Measurements from ENCODE around the gene NLGN1. TPM values are rescaled to one million over a fixed set of nuclear protein-coding genes. Genes with fewer than 3 reads are reported as not detected.

NLGN1 gene
- total and polyA plus RNA-seq, 2 of the 8 experiments (the other 6 are each of a cell fraction or from before 2014, with no cell fraction given): 7.8 to 14.8 TPM

DNA sequence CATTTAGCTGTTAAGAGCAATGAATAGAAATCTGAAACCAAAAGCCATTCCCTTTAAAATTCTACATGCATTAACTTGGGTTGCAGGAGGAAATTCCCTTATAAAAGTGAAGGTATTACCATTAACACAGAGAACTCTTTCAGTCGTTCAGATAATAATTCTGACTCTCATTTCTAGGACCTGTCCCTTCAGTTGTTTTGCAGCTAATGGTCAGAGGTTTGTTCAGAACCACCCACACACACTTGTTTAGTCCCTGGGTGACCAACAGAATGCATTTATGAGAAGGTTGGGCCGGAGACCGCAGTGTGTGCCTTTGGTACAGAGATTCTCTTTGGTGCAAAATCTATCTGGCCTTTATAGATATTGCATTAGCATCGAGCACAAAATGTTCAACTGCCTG, 492.5 kb downstream of the NLGN1 start (continued):
- TF ChIP-seq, protein P1, sequence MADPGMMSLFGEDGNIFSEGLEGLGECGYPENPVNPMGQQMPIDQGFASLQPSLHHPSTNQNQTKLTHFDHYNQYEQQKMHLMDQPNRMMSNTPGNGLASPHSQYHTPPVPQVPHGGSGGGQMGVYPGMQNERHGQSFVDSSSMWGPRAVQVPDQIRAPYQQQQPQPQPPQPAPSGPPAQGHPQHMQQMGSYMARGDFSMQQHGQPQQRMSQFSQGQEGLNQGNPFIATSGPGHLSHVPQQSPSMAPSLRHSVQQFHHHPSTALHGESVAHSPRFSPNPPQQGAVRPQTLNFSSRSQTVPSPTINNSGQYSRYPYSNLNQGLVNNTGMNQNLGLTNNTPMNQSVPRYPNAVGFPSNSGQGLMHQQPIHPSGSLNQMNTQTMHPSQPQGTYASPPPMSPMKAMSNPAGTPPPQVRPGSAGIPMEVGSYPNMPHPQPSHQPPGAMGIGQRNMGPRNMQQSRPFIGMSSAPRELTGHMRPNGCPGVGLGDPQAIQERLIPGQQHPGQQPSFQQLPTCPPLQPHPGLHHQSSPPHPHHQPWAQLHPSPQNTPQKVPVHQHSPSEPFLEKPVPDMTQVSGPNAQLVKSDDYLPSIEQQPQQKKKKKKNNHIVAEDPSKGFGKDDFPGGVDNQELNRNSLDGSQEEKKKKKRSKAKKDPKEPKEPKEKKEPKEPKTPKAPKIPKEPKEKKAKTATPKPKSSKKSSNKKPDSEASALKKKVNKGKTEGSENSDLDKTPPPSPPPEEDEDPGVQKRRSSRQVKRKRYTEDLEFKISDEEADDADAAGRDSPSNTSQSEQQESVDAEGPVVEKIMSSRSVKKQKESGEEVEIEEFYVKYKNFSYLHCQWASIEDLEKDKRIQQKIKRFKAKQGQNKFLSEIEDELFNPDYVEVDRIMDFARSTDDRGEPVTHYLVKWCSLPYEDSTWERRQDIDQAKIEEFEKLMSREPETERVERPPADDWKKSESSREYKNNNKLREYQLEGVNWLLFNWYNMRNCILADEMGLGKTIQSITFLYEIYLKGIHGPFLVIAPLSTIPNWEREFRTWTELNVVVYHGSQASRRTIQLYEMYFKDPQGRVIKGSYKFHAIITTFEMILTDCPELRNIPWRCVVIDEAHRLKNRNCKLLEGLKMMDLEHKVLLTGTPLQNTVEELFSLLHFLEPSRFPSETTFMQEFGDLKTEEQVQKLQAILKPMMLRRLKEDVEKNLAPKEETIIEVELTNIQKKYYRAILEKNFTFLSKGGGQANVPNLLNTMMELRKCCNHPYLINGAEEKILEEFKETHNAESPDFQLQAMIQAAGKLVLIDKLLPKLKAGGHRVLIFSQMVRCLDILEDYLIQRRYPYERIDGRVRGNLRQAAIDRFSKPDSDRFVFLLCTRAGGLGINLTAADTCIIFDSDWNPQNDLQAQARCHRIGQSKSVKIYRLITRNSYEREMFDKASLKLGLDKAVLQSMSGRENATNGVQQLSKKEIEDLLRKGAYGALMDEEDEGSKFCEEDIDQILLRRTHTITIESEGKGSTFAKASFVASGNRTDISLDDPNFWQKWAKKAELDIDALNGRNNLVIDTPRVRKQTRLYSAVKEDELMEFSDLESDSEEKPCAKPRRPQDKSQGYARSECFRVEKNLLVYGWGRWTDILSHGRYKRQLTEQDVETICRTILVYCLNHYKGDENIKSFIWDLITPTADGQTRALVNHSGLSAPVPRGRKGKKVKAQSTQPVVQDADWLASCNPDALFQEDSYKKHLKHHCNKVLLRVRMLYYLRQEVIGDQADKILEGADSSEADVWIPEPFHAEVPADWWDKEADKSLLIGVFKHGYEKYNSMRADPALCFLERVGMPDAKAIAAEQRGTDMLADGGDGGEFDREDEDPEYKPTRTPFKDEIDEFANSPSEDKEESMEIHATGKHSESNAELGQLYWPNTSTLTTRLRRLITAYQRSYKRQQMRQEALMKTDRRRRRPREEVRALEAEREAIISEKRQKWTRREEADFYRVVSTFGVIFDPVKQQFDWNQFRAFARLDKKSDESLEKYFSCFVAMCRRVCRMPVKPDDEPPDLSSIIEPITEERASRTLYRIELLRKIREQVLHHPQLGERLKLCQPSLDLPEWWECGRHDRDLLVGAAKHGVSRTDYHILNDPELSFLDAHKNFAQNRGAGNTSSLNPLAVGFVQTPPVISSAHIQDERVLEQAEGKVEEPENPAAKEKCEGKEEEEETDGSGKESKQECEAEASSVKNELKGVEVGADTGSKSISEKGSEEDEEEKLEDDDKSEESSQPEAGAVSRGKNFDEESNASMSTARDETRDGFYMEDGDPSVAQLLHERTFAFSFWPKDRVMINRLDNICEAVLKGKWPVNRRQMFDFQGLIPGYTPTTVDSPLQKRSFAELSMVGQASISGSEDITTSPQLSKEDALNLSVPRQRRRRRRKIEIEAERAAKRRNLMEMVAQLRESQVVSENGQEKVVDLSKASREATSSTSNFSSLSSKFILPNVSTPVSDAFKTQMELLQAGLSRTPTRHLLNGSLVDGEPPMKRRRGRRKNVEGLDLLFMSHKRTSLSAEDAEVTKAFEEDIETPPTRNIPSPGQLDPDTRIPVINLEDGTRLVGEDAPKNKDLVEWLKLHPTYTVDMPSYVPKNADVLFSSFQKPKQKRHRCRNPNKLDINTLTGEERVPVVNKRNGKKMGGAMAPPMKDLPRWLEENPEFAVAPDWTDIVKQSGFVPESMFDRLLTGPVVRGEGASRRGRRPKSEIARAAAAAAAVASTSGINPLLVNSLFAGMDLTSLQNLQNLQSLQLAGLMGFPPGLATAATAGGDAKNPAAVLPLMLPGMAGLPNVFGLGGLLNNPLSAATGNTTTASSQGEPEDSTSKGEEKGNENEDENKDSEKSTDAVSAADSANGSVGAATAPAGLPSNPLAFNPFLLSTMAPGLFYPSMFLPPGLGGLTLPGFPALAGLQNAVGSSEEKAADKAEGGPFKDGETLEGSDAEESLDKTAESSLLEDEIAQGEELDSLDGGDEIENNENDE (IDR thresholded peaks at IDR 0.05; ENCODE audit: insufficient replicate concordance, low read length): no peak
- TF ChIP-seq MAFK (IDR thresholded peaks at IDR 0.05; ENCODE audit: low read depth, low read length) (no peak), EP300 (IDR thresholded peaks at IDR 0.05; ENCODE audit: borderline replicate concordance in 1 of 2, low read depth in 2 of 2, low read length in 2 of 2) (no peak), TAF1 (IDR thresholded peaks at IDR 0.05; ENCODE audit: low read depth, low read length) (no peak), ZNF274 (IDR thresholded peaks at IDR 0.05; ENCODE audit: borderline replicate concordance, extremely low read depth, low read length) (no peak), BACH1 (IDR thresholded peaks at IDR 0.05; ENCODE audit: low read length) (no peak)
